HG03460 (cell line): Measurements from ENCODE around the gene DPP10.

Experiments used
- ATAC-seq: cut with Tn5 transposase; IDR thresholded peaks from one replicate; pipeline ENCODE4 v1.9.1; 2021; ENCODE audit not compliant: unreplicated experiment

The DPP10 gene

GRCh38 chr2:114580691-114581090 is 138.2 kb downstream of the DPP10 start:
- ATAC-seq: no peak

GRCh38 chr2:114598329-114598728 is 155.9 kb downstream of the DPP10 start:
- ATAC-seq: no peak

GRCh38 chr2:114609203-114609602 is 166.8 kb downstream of the DPP10 start:
- no peak for ATAC-seq

- no peak for ATAC-seq
Measured at GRCh38 chr2:114609801-114610200, 167.4 kb downstream of the DPP10 start.

- ATAC-seq: no peak
Measured at GRCh38 chr2:114610677-114611076, 168.2 kb downstream of the DPP10 start.

GRCh38 chr2:114614592-114614991 is 172.2 kb downstream of the DPP10 start:
- no peak for ATAC-seq

GRCh38 chr2:114628481-114628880 is 186.0 kb downstream of the DPP10 start:
- ATAC-seq: no peak

- no peak for ATAC-seq
Measured at GRCh38 chr2:114631146-114631545, 188.7 kb downstream of the DPP10 start.

- no peak for ATAC-seq
Measured at GRCh38 chr2:114642166-114642770, 199.8 kb downstream of the DPP10 start.

- ATAC-seq: no peak
Measured at GRCh38 chr2:114642988-114643553, 200.6 kb downstream of the DPP10 start.

GRCh38 chr2:114651933-114652332 is 209.5 kb downstream of the DPP10 start:
- ATAC-seq: no peak

- ATAC-seq: no peak
Measured at GRCh38 chr2:114659880-114660279, 217.4 kb downstream of the DPP10 start.

- ATAC-seq: no peak
Measured at GRCh38 chr2:114661971-114662939, 219.8 kb downstream of the DPP10 start.

GRCh38 chr2:114668415-114668814 is 226.0 kb downstream of the DPP10 start:
- no peak for ATAC-seq

GRCh38 chr2:114683251-114683650 is 240.8 kb downstream of the DPP10 start:
- ATAC-seq: no peak

GRCh38 chr2:114684403-114684802 is 242.0 kb downstream of the DPP10 start:
- ATAC-seq: no peak

- no peak for ATAC-seq
Measured at GRCh38 chr2:114685102-114685501, 242.7 kb downstream of the DPP10 start.

GRCh38 chr2:114688241-114688640 is 245.8 kb downstream of the DPP10 start:
- no peak for ATAC-seq

GRCh38 chr2:114698520-114698919 is 256.1 kb downstream of the DPP10 start:
- no peak for ATAC-seq

GRCh38 chr2:114699423-114699944 is 257.0 kb downstream of the DPP10 start:
- ATAC-seq: no peak

- no peak for ATAC-seq
Measured at GRCh38 chr2:114700440-114700839, 258.0 kb downstream of the DPP10 start.
